HG02588 (cell line): ENCODE data around the gene POLR2E.

Experiments used
- ATAC-seq: cut with Tn5 transposase; IDR thresholded peaks from one replicate; pipeline ENCODE4 v1.9.1; 2021; ENCODE audit warnings: mild to moderate bottlenecking, moderate library complexity; ENCODE audit not compliant: unreplicated experiment

The POLR2E gene

DNA sequence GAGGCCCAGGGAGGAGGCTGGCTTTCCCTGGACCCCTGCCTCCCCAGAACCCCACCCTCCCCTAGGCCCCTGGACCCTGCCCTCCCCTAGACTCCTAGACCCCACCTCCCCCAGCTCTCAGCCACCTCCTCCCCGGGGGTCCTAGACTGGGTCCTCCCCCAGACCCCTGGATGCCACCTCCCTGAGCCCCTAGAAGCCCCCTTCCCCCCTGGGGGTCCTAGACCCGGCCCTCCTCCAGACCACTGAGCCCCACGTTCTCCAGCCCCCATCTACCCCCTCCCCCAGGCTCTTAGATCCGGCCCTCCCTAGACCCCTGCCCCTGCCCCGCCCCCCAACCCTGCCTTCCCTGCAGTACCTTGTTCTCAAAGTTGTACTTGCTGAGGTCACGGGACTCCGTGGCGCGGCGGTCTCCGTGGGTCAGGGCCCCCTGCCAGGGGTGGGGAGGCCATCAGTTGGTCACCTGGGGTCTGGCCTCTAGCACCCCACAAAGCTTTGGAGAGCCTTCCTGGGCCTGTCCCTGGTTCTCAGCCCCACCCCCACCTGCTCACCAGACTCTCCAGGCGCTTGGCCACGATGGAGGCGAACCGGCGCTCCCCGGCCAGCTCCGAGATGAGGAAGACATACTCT lies 16.6 kb upstream of the POLR2E start:
- ATAC-seq, result no peak

DNA sequence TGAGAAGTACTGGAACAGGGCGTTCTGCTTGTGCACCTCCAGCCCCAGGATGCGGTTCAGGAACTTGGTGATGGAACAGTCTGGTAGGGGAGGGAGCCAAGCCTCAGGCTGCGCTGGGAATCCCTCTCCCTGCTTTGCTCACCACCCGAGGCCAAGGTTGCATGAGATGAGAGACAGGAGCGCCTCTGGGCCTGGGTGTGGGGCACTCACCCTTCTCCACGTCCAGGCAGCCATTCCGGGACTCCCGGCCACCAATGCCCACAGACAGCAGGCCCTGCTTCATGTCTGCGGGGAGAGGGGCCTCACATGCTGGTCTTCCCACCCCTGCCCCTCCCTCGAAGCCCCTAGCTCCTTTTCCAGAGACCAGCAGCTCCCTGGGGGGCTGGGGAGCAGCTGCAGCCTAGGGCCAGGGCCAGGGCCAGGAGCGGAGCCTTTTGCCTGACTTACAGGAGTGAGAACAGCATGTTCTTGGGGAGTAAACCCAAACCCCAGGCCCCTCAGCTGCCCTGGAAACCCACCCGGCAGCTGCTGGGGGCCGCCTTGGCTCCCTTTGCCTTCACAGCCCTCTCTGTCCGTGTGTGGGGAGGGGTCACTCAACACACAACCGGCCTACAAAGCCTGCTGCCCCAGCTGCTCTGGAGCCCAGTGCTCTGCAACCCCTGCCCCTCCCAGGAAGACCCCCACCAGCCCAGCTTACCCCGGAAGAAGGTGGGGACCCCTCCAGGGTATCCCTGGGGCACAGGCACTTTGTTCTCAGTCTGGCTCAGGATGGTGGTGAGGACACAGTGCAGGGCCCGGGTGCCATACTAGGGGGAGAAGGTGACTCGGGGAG lies 15.8 kb upstream of the POLR2E start:
- ATAC-seq, result no peak

DNA sequence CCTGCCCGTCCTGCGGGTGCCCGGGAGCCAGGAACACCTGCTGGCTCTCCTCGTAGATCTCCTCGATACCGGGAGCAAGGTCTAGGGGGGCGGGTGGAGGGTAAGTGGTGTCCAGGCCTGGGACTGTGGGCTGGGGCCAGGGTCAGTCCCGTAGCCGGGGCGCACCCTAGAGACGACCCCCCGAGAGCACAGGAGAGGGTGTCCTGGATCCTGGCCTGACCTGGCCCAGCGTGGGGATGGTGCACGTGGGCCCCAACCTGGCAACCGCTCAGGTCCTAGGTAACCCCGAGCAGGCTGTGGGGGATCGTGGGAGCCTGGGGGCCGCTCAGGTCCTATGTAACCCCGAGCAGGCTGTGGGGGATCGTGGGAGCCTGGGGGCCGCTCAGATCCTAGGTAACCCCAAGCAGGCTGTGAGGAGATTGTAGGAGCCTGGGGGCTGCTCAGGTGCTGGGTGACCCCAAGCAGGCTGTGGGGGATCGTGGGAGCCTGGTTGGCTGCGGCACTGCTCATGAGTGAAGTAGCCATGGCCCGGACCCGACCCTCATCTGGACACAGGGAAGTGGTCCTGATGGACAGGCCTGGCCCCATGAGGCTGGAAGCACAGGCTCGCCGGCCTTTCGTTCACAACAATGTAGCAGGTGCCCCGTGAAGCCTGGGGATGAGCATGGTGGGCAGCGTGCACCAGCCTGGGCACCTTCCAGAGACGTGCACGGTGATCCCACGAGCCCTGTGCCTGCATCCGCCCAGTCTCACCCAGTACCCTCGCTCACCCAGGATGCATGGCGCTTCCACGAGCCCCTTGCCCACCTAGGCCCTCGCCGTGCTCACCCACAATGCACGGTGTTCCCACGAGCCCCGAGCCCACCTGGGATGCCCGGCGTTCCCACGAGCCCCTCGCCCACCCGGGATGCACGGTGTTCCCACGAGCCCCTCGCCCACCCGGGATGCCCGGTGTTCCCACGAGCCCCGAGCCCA lies 14.8 kb upstream of the POLR2E start:
- ATAC-seq, result no peak

- ATAC-seq, result no peak
Observed at GRCh38 chr19:1109032-1109551, 13.9 kb upstream of the POLR2E start.

GRCh38 chr19:1108291-1109031 lies 13.3 kb upstream of the POLR2E start:
- ATAC-seq, result no peak

DNA sequence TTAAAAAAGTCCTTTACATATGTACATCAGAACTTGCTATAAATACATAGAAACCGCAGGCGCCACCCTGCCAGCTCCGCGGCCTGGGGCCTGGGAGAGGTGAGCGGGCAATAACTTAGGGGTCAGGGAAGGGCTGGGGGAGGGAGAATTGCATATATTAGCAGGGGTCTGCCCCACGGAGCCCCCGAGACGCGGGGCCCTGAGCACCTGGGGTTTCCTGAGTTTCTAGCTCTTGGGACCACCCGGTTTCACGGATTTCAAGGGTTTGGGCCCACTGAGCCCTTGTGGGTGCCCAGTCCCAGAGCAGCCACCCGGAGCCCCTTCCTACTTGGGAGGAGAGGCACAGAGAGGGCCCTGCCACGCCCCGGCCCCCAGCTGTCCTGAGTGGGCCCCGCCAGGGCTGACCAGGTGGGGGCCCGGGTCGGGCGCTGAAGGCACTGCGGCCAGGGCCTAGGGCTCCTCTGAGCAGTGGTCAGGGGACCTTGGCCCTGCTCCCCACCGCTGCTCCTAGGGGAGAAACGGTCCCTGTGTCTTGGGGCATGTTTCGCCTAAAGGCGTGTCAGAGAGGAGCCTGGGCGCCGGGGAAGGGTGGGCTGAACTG lies 12.6 kb upstream of the POLR2E start:
- no peak for ATAC-seq

GRCh38 chr19:1106841-1107660 lies 11.9 kb upstream of the POLR2E start:
- ATAC-seq, result no peak

DNA sequence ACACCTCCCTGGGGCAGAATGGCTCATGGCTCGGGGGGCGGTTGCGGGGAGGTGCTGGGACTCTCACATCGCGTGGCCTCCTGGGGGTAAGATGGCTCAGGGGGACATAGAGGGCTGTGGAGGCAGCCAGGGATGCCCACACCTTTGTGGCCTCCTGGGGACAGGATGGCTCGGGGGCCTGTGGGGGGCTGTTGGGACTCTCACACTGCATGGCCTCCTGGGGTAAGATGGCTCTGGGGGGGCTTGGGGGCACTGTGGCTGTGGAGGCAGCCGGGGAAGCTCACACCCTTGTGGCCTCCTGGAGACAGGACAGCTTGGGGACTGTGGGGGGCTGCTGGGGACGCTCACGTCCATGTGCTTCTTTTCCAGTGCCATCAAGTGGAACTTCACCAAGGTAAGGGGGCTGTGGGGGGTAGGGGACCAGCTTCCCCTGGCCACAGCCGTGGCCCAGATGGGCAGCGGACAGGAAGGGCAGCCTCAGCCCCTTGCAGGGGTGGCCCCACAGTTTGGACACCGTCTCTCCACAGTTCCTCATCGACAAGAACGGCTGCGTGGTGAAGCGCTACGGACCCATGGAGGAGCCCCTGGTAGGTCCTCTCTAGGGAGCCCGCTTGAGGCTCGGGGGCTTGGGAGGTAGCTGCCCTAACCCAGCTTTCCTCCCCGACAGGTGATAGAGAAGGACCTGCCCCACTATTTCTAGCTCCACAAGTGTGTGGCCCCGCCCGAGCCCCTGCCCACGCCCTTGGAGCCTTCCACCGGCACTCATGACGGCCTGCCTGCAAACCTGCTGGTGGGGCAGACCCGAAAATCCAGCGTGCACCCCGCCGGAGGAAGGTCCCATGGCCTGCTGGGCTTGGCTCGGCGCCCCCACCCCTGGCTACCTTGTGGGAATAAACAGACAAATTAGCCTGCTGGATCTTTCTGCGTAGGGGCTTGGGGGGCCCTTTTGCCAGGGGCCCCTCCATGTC lies 11.0 kb upstream of the POLR2E start:
- ATAC-seq, result no peak

DNA sequence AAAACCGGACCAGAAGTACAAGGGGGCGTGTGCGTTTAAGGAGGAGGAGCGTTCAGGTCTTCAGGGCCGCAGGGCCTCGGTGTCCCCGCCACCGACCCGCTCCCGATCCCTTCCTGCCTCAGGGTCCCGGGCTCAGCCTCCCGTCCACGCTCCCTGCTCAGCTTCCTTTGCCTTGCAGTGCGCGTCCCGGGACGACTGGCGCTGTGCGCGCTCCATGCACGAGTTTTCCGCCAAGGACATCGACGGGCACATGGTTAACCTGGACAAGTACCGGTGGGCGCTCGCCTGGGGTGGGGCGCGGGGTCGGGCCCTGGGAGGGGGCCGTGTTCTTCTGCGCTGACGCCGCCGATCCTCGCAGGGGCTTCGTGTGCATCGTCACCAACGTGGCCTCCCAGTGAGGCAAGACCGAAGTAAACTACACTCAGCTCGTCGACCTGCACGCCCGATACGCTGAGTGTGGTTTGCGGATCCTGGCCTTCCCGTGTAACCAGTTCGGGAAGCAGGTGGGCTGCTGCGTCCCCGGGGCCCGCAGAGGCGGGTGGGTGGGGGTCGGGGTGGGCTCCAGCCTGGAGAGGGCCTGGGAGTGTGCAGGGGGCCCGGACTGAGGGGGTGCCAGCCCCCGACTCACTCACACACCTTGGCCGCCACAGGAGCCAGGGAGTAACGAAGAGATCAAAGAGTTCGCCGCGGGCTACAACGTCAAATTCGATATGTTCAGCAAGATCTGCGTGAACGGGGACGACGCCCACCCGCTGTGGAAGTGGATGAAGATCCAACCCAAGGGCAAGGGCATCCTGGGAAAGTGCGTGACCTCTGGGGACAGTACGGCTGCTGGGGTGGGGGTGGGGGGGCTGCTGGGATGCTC lies 10.1 kb upstream of the POLR2E start:
- ATAC-seq, result no peak

- peak; percentile 29 for ATAC-seq
Observed at GRCh38 chr19:1104311-1105007, 9.3 kb upstream of the POLR2E start.

GRCh38 chr19:1103708-1104310 lies 8.6 kb upstream of the POLR2E start, which contains the start of gene GPX4:
TSS of gene GPX4 (plus strand) at chr19:1103994. CDS start at chr19:1104044, 50 bp downstream.
- peak; percentile 64 for ATAC-seq

- no peak for ATAC-seq
Observed at GRCh38 chr19:1103132-1103707, 8.0 kb upstream of the POLR2E start.

DNA sequence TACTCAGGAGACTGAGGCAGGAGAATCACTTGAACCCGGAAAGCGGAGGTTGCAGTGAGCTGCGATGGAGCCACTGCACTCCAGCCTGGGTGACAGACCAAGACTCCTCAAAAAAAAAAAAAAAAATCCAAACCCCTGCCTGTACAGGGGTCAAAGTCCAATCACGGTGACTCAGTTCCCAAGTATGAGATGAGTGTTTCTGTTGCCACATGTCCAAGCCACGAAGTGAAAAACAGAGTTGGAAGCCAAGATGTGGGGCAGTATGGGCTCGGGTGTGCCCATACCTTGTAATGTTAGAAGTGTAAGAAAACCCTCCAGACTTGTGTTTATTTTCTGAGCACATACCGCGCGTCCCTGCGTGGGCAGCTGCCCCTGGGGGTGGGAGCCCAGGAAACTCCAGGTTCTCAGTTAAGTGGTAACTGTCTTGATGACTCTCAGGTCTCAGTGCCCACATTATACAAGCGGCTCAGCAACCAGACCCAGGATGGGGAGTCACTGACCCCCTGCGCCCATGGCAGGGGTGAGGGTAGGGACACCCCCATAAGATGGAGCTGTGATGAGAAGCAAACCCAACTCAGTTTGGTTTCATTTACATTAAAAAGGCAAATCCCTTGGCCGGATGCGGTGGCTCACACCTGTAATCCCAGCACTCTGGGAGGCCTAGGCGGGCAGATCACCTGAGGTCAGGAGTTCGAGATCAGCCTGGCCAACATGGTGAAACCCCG lies 7.4 kb upstream of the POLR2E start:
- ATAC-seq, result no peak

GRCh38 chr19:1101337-1101698 lies 6.1 kb upstream of the POLR2E start:
- ATAC-seq, result no peak
